Right cardiac atrium (tissue), 5 donors: ENCODE measurements around the gene RORC. TPM values are rescaled to one million over a fixed set of nuclear protein-coding genes. Genes with fewer than 3 reads are reported as not detected.

ENCODE experiments used
- ATAC-seq, 2 donors: fragments of 200-7000 bp; cut with Tn5 transposase; one replicate each; pipeline versions ENCODE4 v1.8.0 to v1.9.1; 2020; ENCODE audit warnings: moderate library complexity in 2 of 2, mild to moderate bottlenecking in 1 of 2
- DNase-seq, 3 donors: peaks; one replicate each; pipeline ENCODE4 v3.0.0-alpha.2; 2020
- H3K27ac ChIP-seq: one replicate; pipeline ENCODE4 v1.5.1; 2013; ENCODE audit warnings: mild to moderate bottlenecking, low read length, control low read depth, moderate library complexity
- H3K27me3 ChIP-seq: one replicate; pipeline ENCODE4 v1.6.1; 2013; ENCODE audit not compliant: control insufficient read depth, insufficient read depth
- H3K4me1 ChIP-seq: one replicate; pipeline ENCODE4 v1.6.1; 2013; ENCODE audit warnings: low read length; ENCODE audit not compliant: control insufficient read depth, insufficient read depth
- H3K4me3 ChIP-seq: one replicate; pipeline ENCODE4 v1.5.1; 2013; ENCODE audit warnings: low read length, control low read depth
- H3K9me3 ChIP-seq: one replicate; pipeline ENCODE4 v1.6.1; 2013; ENCODE audit warnings: low read length; ENCODE audit not compliant: control insufficient read depth
- WGBS: extraction: QIAGEN DNeasy Blood & Tissue Kit; methylation state at CpG from one replicate; pipeline ENCODE4 v1.1.7; 2013; 5-methylcytosine and 5-hydroxymethylcytosine counted together
- intact Hi-C, 4 donors: fragments of 100-400 bp; cut with DNase I; formaldehyde crosslinking; loops; one replicate each; pipeline versions ENCODE4 v1.11.0 to v1.14.0; 2022 to 2023
- polyA plus RNA-seq: library from polyadenylated mRNA; stranded (reverse); fragments of 200-250 nt; gene quantifications from one replicate; pipeline ENCODE4 v1.2.3, GENCODE V29; 2013
- total RNA-seq, 4 donors: library from RNA; stranded (reverse); fragmentation: NEBNext Ultra II Directional; extraction: Animal tissue kit (Norgen Biotek cat#: 25700); gene quantifications; one replicate each; pipeline ENCODE4 v1.2.1, GENCODE V29; 2021
- donor health status: healthy with polysubstance abuse.
- donor health status: DM: no; HTN: yes; CAD: no.
- donor health status: DM: no; HTN: no; CAD: no.
- donor health status: DM: no; HTN: yes; CAD: no; lungs with severe emphysema.
- donor health status: DM: yes; HTN: yes; CAD: no.

The RORC gene
- total and polyA plus RNA-seq, 5 donors: 1.3 to 8.2 (median 3.3) TPM

DNA sequence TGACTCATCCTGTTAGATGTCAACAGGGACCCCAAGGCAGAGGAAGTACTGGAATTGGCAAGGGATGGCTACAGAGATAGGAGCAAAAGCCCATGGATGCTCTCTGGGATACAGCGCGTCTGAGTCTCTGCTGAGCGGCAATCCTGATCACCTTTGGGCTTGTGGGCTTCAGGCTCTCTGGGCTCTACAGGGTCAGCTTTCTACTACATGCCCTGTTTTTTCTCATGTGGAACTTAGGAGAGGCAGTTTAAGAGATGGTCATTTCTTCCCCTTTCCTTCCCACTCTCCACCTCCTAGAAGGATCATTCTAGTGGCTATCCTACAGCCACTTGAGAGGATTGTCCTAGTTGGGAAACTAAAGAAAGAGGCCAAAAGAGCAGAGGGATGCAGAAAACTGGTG lies 27.7 kb downstream of the RORC start:
- Histone ChIP-seq H3K27ac (no peak overlapping the region), H3K4me3 (no peak overlapping the region), H3K27me3 (no peaks in the 10 kb centered on the region), H3K4me1 (no peaks in the 10 kb centered on the region), H3K9me3 (no peaks in the 10 kb centered on the region)
- intact Hi-C loops: no loop called here
- DNase-seq (no peak), ATAC-seq (no peak)
- 90% methylated on average over 3 of the region's 3 CpGs for WGBS

DNA sequence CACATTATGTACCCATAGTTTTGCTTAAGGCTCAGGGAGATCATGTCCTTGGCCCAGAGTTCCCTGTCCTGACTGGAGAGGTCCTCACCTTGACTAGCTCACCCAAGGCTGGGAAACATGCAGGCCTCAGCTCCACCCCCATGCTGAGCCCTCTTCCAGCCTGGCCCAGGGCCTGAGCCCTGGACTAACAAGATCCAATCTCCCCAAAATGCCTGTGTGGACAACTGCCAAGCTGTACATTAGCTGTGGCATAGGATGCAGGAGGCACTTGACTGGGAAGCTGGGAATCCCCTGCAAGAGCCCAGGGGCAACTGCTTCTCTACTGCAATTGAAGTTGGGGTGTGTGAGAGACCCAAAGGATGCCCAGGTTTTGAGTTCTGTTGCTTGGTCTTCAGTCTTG lies 28.4 kb downstream of the RORC start:
- DNase-seq (no peak), ATAC-seq (no peak)
- Histone ChIP-seq H3K4me3 (no peak overlapping the region), H3K9me3 (no peaks in the 10 kb centered on the region), H3K27me3 (no peaks in the 10 kb centered on the region), H3K27ac (no peak overlapping the region), H3K4me1 (no peaks in the 10 kb centered on the region)
- intact Hi-C loops: no loop called here

DNA sequence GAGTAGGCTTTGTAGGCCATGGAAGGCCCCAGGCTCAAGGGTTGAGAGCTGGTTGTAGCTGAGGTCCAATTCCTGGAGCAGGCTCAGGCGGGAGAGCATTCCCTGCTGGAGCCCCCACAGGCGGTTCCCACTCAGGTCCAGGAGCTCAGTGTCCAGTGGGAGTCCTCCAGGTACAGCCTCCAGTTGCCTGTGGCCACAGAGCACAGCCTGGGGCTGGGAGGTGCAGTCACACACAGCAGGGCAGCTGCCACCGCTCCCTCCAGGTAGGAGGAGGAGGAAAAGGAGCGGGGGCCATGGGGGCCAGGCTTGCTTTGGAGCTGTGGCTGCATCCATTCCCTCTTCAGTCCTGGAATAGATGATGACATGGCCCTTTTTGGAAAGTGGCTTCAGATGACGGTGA lies 29.2 kb downstream of the RORC start:
- H3K27ac ChIP-seq: no peak overlapping the region
- H3K9me3 ChIP-seq: no peaks in the 10 kb centered on the region
- H3K4me3 ChIP-seq: no peak overlapping the region
- intact Hi-C loops: no loop called here
- DNase-seq: no peak
- H3K27me3 ChIP-seq: no peaks in the 10 kb centered on the region
- no peak for ATAC-seq
- WGBS: 84% methylated on average over 5 of the region's 5 CpGs
- no peaks in the 10 kb centered on the region for H3K4me1 ChIP-seq

DNA sequence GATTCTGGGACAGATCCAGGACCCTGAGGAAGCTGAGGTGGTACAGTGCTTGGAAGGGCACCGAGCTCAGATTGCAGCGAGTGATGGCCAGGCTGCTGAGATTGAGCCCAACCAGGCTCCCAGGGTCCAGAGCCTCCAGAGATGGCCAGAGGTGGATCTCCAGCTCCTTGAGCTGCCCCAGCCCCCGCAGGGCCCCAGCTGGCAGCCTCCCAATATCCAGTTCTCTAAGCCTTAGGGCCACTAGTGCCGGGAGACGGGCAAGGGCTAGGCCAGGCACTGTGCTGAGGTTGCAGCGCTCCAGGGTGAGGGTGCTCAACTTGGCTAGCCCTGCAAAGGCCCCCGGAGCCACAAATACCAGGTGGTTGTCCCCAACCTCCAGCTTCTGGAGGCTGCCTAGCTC lies 29.8 kb downstream of the RORC start:
- DNase-seq (no peak), ATAC-seq (no peak)
- Histone ChIP-seq H3K9me3 (no peaks in the 10 kb centered on the region), H3K4me1 (no peaks in the 10 kb centered on the region), H3K4me3 (no peak overlapping the region), H3K27me3 (no peaks in the 10 kb centered on the region), H3K27ac (no peak overlapping the region)
- 90% methylated on average over 7 of the region's 7 CpGs for WGBS
- intact Hi-C loops: no loop called here

DNA sequence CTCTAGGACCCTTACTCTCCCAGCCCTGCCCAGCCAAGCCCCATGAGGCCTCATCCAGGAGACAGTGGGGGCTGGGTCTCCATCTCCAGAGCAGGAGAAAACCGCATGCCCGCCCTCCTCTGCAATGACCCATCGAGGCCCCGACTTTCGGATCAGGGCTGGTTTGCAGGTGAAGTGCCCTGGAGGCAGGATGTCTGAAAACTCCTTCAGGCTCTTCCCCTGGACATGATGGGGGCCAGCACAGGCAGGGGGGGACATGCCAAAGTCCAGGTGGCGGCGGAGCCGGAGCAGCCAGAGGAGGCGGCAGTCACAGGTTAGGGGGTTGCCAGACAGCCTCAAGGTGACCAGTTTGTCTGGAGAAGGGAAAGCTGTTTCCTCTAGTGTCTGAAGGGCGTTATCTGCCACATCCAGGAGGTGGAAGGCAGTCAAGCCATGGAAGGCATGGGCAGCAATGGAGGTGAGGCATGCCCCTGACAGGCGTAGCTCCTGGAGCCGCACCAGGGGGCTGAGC lies 30.2 kb downstream of the RORC start:
- Histone ChIP-seq H3K27me3 (no peaks in the 10 kb centered on the region), H3K27ac (no peak overlapping the region), H3K9me3 (no peaks in the 10 kb centered on the region), H3K4me3 (no peak overlapping the region), H3K4me1 (no peaks in the 10 kb centered on the region)
- DNase-seq: no peak
- 91% methylated on average over 12 of the region's 12 CpGs for WGBS
- intact Hi-C loops: no loop called here
- ATAC-seq: no peak

DNA sequence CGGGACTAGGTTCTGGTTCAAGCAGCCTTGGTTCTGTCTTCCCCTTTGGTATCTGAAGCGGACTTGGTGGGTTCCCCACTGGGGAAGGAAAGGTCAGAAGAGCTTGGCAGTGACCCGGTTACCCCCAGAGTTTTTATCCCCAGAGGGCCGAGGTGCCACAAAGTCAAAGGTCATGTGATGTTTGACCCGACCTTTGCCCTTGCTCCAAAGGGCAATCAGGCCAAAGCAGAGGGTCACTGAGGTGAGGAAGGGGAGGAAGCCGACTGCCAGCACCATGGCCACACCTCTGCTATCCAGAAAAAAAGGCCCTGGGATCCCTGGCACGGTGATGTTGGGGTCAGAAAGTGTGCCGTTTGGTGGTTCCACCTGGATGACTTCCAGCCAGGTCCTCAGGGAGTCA lies 30.8 kb downstream of the RORC start:
- Histone ChIP-seq H3K27ac (no peak overlapping the region), H3K27me3 (no peaks in the 10 kb centered on the region), H3K4me1 (no peaks in the 10 kb centered on the region), H3K4me3 (no peak overlapping the region), H3K9me3 (no peaks in the 10 kb centered on the region)
- intact Hi-C loops: no loop called here
- DNase-seq: no peak
- 53% methylated on average over 8 of the region's 8 CpGs for WGBS
- no peak for ATAC-seq

DNA sequence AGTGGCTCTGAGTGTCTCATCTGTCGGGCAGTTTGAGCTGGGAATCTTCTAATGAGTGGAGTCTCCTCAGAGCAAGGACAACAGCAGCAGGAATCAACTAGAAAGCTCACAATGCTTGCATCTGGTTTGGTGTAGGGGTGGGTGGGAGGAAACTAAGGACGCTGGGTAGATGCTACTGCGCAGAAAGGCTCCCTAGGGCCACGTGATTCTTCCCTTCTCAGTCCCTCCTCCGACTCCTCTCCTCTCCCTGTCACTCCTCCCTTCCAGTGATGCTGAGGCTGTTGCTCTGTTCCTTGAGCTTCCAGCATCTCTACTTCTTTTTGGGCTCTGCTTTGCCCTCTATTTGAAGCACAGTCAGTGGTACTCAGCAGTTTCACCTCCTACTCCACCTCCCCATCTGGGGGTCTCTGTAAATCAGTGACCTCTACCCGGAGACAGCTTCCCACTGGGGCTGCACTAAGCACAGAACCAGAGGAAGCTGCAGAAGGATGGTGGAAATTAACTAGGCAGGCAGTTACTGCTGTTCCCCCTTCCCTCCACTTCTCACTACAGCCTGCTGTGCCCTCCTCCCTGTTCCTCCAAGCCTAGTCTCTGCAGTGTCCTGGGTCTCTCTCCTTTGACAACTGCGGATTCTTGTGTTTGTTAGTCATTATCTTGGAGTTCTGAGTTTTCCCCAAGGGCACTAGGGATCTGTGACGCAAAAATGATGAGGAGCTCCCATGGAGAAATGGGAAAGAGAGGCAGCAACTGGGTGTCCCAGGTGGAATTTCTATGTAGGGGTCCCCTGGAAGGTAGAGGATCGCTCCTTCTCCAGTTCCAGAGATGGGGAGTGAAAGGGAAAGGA lies 32.2 kb downstream of the RORC start:
- DNase-seq (no peak), ATAC-seq (no peak)
- Histone ChIP-seq H3K27ac (no peak overlapping the region), H3K4me3 (no peak overlapping the region), H3K9me3 (no peaks in the 10 kb centered on the region), H3K4me1 (no peaks in the 10 kb centered on the region), H3K27me3 (no peaks in the 10 kb centered on the region)
- intact Hi-C loops: no loop called here
- 48% methylated on average over 9 of the region's 9 CpGs for WGBS

DNA sequence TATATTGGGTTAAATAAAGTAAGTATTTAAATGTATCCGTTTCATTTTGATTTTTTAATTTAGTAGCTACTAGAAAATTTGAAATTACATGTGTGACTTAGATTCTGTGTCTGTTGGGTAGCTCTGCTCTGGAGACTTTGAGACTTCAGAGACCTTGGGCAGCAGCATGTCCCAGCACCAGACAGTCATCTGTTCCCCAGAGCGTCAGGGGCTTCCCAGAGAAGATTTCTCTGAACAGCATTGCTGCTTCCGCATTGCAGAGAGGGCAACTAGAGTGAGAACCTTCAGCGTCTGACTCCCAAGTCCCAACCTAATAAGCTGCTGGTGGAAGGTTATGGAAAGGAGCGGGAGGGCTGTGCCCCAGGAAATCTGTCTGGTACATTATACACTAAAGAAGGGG lies 33.0 kb downstream of the RORC start:
- Histone ChIP-seq H3K27me3 (no peaks in the 10 kb centered on the region), H3K4me1 (no peaks in the 10 kb centered on the region), H3K27ac (no peak overlapping the region), H3K9me3 (no peaks in the 10 kb centered on the region), H3K4me3 (no peak overlapping the region)
- intact Hi-C loops: no loop called here
- 89% methylated on average over 5 of the region's 5 CpGs for WGBS
- ATAC-seq (no peak), DNase-seq (no peak)

DNA sequence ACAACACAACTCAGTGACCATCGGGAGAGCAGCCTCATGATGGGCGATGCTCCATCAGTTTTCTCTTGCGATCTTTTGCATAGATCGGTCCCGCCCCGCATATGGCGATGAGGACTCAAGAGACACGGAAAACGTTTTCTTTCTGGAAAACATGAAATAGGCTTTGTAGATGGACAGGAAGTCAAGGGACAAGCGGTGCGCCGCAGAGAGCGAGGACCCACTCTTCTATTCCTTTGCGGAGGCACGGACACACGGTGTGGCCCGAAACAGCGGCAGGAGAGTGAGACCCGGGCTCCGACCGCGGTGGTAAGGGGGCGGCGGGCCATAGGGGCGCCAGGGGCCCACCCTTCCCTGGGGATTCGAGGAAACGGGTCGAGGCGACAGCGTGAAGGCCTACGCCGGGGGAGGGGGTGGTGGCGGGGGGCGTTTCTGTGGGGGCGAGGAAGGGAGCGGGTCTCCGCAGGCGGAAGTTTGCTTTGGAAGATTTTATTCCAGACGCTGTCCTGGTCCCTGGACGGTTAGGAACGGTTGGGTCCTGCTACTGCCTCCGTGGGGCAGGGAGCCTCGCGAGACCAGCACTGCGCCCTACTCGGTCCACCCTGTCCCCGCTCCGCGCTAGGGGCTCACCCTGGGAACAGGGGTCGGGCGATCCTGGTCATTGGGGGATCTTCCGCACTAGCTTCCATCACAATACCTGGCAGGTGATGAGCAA lies 40.5 kb downstream of the RORC start:
- peak in 2 of 3 donors; percentile 52 to 58 for DNase-seq
- no peaks in the 10 kb centered on the region for H3K9me3 ChIP-seq
- no peaks in the 10 kb centered on the region for H3K4me1 ChIP-seq
- ATAC-seq: peak; percentile 38 to 48
- peak overlapping the region; percentile 77 for H3K4me3 ChIP-seq
- no peaks in the 10 kb centered on the region for H3K27me3 ChIP-seq
- intact Hi-C loops: no loop called here
- H3K27ac ChIP-seq: peak overlapping the region; percentile 11
- under 1% methylated on average over 52 of the region's 52 CpGs for WGBS

DNA sequence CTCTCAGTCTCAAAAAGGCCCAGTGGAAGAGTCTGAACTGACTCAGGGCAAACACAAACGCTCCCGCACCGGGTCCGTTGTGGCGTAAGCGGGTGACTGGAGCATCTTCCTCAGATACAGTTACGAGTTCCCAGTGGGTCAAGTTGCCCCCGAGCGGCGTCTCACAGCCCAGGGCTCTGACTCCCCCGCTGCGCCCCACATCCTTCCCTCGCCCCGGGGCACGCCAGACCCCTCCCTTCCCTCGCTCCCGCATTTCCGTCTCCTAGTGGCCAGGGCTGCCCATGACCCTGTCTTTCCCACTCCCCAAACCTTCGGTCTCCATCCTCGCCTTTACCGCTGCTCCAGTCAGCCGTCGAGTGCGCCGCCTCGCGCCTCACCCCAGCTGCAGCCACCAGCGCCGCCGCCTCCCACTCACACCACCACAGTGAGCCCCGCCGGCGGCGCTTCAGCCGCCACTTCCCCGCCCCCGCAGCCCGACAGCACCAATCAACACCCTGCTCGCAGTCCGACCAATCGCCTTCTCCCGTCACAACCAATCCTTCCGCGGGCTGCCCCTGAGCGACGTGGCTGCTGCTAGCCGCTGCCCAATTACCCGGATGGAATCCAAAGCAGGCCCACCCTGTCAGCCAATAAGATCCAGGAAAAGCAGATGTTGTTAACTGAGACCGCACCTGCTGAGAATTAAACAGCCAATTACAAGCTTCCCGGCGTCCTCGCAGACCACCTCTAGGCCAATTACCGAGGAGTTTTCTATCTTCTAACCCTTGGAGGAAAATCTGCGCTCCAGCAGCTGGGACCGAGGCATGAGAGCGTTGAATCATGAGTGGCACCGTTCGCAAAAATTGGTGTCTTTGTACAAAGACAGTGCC lies 41.3 kb downstream of the RORC start, which contains the start of gene TDRKH:
Gene TDRKH, minus strand, starts transcription at position 430 of the 869 bp plus-strand sequence. CDS start 7,478 bp downstream, outside the sequence.
- whole genome bisulfite sequencing: under 1% methylated on average over 58 of the region's 58 CpGs
- DNase-seq (peak; percentile 98 to 99 (median 99)), ATAC-seq (peak; percentile 100)
- intact Hi-C loops: no loop called here
- Histone ChIP-seq H3K9me3 (no peaks in the 10 kb centered on the region), H3K4me1 (no peaks in the 10 kb centered on the region), H3K4me3 (peak within 1 kb of the TSS; percentile 77), H3K27me3 (no peaks in the 10 kb centered on the region), H3K27ac (peak within 1 kb of the TSS; percentile 11)
